HCT116 (cell line): ENCODE data around the gene CPNE8.

Experiments used
- EZH2 ChIP-seq: fragments of 200-600 bp; sonication (generic); IDR thresholded peaks from 2 replicates; pipeline ENCODE4 v1.6.1; 2017; ENCODE audit warnings: antibody characterized with exemption, mixed run types
- POLR2A ChIP-seq: IDR thresholded peaks from 2 replicates; pipeline ENCODE4 v1.7.0; 2011; ENCODE audit warnings: borderline replicate concordance; ENCODE audit not compliant: insufficient read depth, insufficient read length; ENCODE audit errors: extremely low read depth
- RAD21 ChIP-seq: IDR thresholded peaks from 2 replicates; pipeline ENCODE4 v1.6.1; 2012; ENCODE audit warnings: low read depth, mild to moderate bottlenecking
- SP1 ChIP-seq: IDR thresholded peaks from 2 replicates; pipeline ENCODE4 v1.6.1; 2012; ENCODE audit warnings: low read depth
- YY1 ChIP-seq: IDR thresholded peaks from 2 replicates; pipeline ENCODE4 v1.6.1; 2011; ENCODE audit warnings: low read length, low read depth, moderate library complexity, mild to moderate bottlenecking; ENCODE audit not compliant: insufficient replicate concordance; ENCODE audit errors: extremely low read depth
- TF ChIP-seq, protein P1 (sequence below), 3 experiments: fragments of 200-600 bp in 1 of 3; sonication (generic) in 1 of 3; IDR thresholded peaks in 2 of 3; conservative IDR thresholded peaks in 1 of 3; 2 replicates each; pipeline ENCODE4 v1.5.1; 2012 to 2017; ENCODE audit warnings: low read depth in 2 of 3, low read length in 2 of 3, antibody characterized with exemption in 1 of 3, borderline replicate concordance in 1 of 3, control low read depth in 1 of 3, mild to moderate bottlenecking in 1 of 3, mixed read lengths in 1 of 3, mixed run types in 1 of 3, moderate library complexity in 1 of 3; ENCODE audit not compliant: insufficient read depth in 1 of 3

GRCh38 chr12:38662829-38663228 lies 242.6 kb downstream of the CPNE8 start:
- TF ChIP-seq, protein P1, sequence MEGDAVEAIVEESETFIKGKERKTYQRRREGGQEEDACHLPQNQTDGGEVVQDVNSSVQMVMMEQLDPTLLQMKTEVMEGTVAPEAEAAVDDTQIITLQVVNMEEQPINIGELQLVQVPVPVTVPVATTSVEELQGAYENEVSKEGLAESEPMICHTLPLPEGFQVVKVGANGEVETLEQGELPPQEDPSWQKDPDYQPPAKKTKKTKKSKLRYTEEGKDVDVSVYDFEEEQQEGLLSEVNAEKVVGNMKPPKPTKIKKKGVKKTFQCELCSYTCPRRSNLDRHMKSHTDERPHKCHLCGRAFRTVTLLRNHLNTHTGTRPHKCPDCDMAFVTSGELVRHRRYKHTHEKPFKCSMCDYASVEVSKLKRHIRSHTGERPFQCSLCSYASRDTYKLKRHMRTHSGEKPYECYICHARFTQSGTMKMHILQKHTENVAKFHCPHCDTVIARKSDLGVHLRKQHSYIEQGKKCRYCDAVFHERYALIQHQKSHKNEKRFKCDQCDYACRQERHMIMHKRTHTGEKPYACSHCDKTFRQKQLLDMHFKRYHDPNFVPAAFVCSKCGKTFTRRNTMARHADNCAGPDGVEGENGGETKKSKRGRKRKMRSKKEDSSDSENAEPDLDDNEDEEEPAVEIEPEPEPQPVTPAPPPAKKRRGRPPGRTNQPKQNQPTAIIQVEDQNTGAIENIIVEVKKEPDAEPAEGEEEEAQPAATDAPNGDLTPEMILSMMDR (IDR thresholded peaks at IDR 0.05 in 2 of 3, conservative IDR thresholded peaks at IDR 0.05 in 1 of 3; ENCODE audit: borderline replicate concordance in 1 of 3, insufficient read depth in 1 of 3, low read depth in 2 of 3, low read length in 2 of 3), result no peak
- TF ChIP-seq RAD21, result no peak
- no peak for TF ChIP-seq EZH2
- no peak for TF ChIP-seq POLR2A
- no peak for TF ChIP-seq YY1
- TF ChIP-seq SP1, result no peak
